Stomach smooth muscle (tissue), 2 donors: Measurements from ENCODE around the gene MPHOSPH9.

Experiments
- H3K27ac ChIP-seq: one replicate; pipeline ENCODE4 v1.7.0; 2013; ENCODE audit warnings: mild to moderate bottlenecking, low read length, inconsistent platforms
- H3K27me3 ChIP-seq, 2 donors: one replicate each; pipeline ENCODE4 v1.7.0; 2013; ENCODE audit warnings: low read length in 2 of 2; ENCODE audit not compliant: insufficient read depth in 2 of 2, control insufficient read depth in 1 of 2
- H3K36me3 ChIP-seq, 2 donors: one replicate each; pipeline ENCODE4 v1.7.0; 2013; ENCODE audit warnings: low read length in 2 of 2; ENCODE audit not compliant: control insufficient read depth in 2 of 2, insufficient read depth in 2 of 2
- H3K4me1 ChIP-seq: one replicate; pipeline ENCODE4 v1.7.0; 2013; ENCODE audit warnings: low read length; ENCODE audit not compliant: control insufficient read depth, insufficient read depth
- H3K4me3 ChIP-seq, 2 donors: one replicate each; pipeline ENCODE4 v1.7.0; 2013; ENCODE audit warnings: low read length in 2 of 2
- H3K9ac ChIP-seq, 2 donors: one replicate each; pipeline ENCODE4 v1.7.0; 2013; ENCODE audit warnings: low read length in 2 of 2, mild to moderate bottlenecking in 1 of 2
- H3K9me3 ChIP-seq, 2 donors: one replicate each; pipeline ENCODE4 v1.7.0; 2013; ENCODE audit warnings: low read length in 2 of 2; ENCODE audit not compliant: control insufficient read depth in 2 of 2
- donor health status: healthy.
- donor health status: Pancreatic carcinoma.

Gene MPHOSPH9

DNA sequence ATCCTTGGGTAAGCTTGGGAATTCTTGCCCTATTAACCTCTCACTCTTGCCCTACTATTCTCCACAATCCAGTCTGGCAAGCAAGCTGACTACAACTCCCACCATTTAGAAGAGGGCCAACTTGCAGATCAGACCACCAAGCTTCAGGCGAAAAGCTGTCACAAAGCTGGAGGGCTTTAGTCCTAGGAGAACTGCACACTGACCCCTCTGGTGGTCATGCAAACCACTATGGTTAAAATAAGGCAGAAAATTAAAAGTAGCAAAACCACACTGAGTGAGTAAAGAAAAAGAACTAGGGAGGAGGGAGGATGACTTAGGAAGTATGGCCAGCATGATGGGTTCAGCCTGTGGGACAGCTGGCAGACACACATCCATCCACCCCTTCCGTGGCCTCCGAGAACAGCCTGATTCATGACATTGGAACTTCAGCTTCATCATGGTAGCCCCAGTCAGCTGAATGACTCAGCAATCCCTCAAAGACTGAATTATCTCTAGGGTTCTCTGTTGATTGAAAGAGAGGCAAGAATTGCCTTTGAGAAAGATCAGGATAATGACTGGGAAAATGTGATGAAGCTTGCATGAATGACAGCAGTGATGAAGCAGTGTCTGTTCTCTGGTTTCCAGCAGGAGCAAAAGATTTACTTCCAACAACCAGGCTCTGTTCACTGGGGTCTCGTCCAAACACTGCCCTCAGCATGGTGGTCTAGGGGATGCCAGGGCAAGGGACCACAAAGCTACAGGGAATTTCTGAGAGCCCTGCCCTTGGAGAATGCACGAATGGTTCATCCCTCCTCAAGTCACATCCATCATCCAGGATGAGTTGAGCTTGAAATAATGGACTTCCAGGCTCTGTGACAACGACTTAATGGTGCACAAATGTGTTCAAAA, 106.4 kb downstream of the MPHOSPH9 start:
- Histone ChIP-seq H3K27ac (no peak overlapping the region), H3K4me1 (peaks cover 16% of the 10 kb centered on the region), H3K9ac (no peak overlapping the region), H3K4me3 (no peak overlapping the region), H3K27me3 (no peaks in the 10 kb centered on the region), H3K9me3 (no peaks in the 10 kb centered on the region), H3K36me3 (no peaks in the 10 kb centered on the region)

DNA sequence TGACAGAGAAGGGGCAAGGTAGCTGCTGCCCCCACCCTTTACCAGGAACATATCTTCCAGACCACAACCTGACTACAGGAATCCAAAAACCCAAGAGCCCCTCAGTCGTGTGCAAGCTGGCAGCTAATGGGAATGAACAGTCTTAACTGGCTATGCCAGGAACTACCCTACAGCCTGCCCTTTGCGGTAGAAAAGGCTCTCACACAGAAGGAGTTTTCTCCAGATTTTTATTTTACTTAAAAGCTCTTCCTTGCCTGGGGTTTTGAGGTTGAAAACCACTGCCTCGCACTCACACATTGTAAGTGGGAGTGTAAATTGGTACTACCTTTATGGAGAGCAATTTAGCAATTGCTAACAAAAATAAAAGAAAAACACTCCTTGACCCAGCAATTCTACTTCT, 110.3 kb downstream of the MPHOSPH9 start:
- H3K4me3 ChIP-seq, result no peak overlapping the region
- no peak overlapping the region for H3K27ac ChIP-seq
- no peaks in the 10 kb centered on the region for H3K36me3 ChIP-seq
- no peak overlapping the region for H3K9ac ChIP-seq
- no peaks in the 10 kb centered on the region for H3K27me3 ChIP-seq
- no peaks in the 10 kb centered on the region for H3K9me3 ChIP-seq
- H3K4me1 ChIP-seq, result peaks cover 21% of the 10 kb centered on the region

DNA sequence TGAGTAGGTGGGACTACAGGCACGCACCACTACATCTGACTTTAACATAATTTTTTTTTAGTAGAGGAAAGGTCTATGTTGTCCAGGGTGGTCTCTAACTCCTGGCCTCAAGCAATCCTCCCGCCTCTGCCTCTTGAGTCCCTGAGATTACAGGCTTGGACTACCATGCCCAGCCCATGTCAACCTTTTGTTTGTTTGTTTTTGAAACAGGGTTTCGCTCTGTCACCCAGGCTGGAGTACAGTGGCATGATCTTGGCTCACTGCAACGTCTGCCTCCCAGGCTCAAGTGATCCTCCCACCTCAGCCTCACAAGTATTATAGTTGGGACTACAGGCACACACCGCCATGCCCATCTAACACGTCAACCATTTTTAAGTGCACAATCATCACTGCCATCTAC, 111.3 kb downstream of the MPHOSPH9 start:
- H3K27ac ChIP-seq, result no peak overlapping the region

DNA sequence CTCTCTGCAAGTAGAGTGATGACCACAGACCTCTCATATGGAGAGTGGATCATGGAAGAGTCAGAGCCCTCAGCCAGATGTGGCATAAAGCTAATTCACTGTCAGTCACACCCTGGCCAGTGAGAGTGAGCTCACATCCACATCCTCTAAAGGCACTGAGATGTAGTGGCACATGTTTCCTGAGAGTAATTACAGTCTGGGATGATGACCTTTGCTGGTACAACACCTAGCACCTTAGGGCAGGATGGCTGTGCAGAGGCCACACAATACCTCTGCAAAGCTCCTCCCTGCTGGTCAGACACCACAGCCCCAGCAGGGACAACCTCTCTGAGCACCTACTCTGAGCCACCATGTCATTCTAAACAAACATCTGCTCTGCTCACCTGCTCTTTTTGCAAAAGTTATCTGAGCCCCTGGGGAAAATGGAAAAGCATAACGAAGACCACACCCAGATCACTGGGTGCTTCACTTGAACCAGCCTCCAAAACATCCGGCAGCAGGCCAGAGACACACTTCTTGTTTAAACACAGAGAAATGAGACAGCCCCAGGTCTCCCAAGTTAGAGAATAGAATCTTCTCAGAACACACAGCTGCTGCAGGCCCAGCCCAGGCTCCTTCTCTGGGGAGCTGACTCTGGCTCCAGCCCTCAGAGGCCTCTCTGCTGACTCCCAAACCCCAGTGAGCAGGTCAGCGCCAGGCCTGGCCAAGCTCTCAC, 112.3 kb downstream of the MPHOSPH9 start:
- Histone ChIP-seq H3K36me3 (no peaks in the 10 kb centered on the region), H3K4me1 (peaks cover 32% of the 10 kb centered on the region), H3K27ac (no peak overlapping the region), H3K9me3 (no peaks in the 10 kb centered on the region), H3K9ac (no peak overlapping the region), H3K4me3 (no peak overlapping the region), H3K27me3 (no peaks in the 10 kb centered on the region)

More for the DNA sequence above, 111.3 kb downstream of the MPHOSPH9 start:
- Histone ChIP-seq H3K4me1 (peaks cover 28% of the 10 kb centered on the region), H3K27me3 (no peaks in the 10 kb centered on the region), H3K9me3 (no peaks in the 10 kb centered on the region), H3K36me3 (no peaks in the 10 kb centered on the region), H3K4me3 (no peak overlapping the region), H3K9ac (no peak overlapping the region)

DNA sequence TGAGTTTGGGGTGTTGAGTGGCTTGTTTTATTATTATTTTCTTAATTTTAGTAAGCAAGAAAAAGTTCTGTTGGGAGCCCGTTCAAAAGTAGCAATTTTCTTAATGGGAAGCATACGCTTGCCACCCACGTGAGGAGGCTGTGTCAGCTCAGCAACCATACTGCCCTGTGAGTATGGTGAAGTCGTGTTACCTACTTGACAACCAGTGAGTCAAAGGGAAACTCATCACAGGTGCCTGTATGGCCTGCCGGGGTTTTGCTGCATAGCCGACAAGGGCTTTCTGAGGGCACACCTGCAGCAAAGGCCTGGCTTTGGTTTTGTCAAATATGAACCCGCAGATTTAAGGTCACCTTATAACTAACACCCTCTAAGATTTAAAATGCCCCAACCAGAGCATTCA, 113.1 kb downstream of the MPHOSPH9 start:
- Histone ChIP-seq H3K27me3 (no peaks in the 10 kb centered on the region), H3K27ac (no peak overlapping the region), H3K9ac (no peak overlapping the region), H3K36me3 (no peaks in the 10 kb centered on the region), H3K4me3 (no peak overlapping the region), H3K9me3 (no peaks in the 10 kb centered on the region), H3K4me1 (peaks cover 40% of the 10 kb centered on the region)

DNA sequence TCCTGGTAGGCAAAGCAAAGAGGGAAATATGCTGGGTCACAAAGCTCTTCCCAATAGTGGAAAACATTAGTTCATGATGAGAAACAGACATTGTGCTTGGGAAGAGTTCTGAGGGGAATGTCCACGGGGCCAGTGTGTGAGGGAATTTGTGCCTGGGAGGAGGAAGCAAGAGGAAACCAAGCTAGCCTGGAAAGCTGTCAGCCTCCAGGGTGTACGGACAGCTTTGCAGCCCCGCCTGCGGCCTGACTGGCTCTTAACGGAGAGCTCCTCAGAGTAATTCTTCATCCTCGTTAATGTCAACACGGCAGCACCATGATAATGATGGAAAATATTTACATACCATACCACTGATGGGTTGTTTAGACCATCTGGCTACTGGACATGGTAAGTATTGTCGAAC, 114.4 kb downstream of the MPHOSPH9 start:
- no peak overlapping the region for H3K9ac ChIP-seq
- no peaks in the 10 kb centered on the region for H3K27me3 ChIP-seq
- no peaks in the 10 kb centered on the region for H3K9me3 ChIP-seq
- H3K27ac ChIP-seq, result peak overlapping the region; percentile 84
- H3K36me3 ChIP-seq, result no peaks in the 10 kb centered on the region
- peaks cover 49% of the 10 kb centered on the region for H3K4me1 ChIP-seq
- H3K4me3 ChIP-seq, result no peak overlapping the region

DNA sequence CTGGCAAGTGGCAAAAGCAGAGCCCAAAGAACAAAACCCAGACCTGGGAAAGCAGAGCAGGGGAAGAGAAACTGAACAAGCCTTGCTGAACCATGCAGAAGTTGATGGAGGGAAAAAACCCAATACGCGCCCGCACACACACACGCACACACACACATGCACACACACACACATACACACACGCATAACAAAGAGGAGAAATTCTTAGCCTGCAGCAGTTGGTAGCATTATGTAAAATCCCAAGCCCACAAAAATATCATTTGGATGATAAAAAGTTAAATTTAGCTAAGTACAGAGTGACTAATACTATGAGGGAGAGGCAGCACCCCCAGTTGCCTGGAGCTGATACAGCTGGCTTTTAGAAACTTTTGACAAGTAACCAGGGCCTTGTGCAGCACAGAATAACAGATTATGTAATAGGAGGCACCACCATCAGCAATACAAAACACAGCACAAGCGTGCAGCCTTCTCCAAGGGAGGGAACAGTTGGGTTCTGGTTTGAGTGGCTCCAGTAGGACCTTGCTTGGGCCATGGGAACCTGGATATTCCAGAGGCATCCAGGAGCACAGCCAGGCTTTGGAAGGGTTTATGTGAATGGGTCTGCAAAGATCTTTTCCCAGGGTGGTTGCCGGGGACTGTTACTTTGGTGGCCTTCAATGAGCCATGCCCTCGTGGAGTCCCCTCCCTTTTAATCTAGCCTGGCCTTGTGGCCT, 117.4 kb downstream of the MPHOSPH9 start:
- peak overlapping the region; percentile 84 for H3K27ac ChIP-seq
- H3K27me3 ChIP-seq, result no peaks in the 10 kb centered on the region
- H3K9ac ChIP-seq, result peak overlapping the region; percentile 1 to 58
- H3K36me3 ChIP-seq, result peaks cover 0 to under 1% of the 10 kb centered on the region in 2 donors
- H3K9me3 ChIP-seq, result no peaks in the 10 kb centered on the region
- H3K4me3 ChIP-seq, result peak overlapping the region; percentile 31 to 55
- H3K4me1 ChIP-seq, result peaks cover 55% of the 10 kb centered on the region

DNA sequence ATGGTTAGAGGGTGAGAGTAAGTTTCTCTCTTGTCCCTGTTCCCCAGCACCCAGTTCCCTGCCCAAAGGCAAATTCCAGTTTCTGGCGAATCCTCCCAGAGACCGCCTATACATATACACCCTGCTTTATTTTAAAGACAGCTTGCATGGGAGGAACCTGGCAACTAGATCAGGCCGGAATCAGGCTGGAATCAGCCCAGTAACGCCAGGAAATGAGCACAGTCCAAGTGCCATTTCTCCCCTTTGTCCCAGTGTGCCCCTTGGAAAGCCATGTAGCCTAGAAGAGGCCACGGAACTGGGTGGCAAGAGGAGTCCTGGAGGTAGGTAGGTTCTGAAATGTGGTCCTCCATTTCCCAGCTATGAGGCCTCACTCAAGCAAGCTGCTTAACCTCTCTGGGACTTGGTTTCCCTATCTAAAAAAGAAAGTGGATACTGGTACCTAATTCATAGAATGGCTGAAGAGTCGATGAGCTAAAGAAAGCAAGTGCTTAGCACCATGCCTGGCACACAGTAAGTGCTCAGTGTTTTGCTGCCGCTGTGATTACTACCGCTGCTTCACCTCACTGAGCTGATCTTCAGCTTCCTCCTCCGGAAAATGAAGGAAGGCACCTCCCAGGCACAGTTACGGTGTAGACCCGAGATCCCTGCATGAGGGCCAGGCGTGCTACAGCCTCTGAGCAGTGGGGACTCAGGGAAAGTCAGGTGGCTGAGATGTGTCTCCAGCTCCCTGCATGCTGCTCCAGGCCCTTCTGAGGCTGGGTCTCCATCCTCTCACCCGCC, 118.4 kb downstream of the MPHOSPH9 start:
- Histone ChIP-seq H3K27ac (peak overlapping the region; percentile 84), H3K9ac (peak overlapping the region in 1 of 2 donors; percentile 58), H3K4me1 (peaks cover 53% of the 10 kb centered on the region), H3K27me3 (no peaks in the 10 kb centered on the region), H3K4me3 (peak overlapping the region in 1 of 2 donors; percentile 55), H3K9me3 (no peaks in the 10 kb centered on the region), H3K36me3 (peaks cover 0 to 6% of the 10 kb centered on the region in 2 donors)

DNA sequence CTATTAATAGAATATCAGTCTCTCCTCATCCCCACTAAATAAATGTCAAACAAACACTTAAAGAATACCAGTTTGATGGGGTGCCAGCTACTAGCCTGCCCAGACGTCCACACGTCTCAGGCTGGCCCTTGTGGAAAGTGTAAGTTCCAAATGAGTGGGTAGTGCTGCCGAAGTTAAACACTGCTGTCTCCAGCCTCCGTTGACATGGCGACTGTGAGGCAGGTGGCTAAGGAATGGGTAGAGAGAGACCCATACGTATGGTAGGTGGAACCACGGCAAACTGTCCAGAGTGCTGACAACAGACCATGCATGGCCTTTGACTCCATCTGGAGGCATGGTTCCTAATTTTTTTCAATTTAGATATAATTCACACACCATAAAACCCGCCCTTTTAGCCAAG, 119.9 kb downstream of the MPHOSPH9 start:
- Histone ChIP-seq H3K4me1 (peaks cover 54% of the 10 kb centered on the region), H3K4me3 (peak overlapping the region in 1 of 2 donors; percentile 12), H3K27me3 (no peaks in the 10 kb centered on the region), H3K9ac (no peak overlapping the region), H3K9me3 (no peaks in the 10 kb centered on the region), H3K36me3 (peaks cover 8 to 16% of the 10 kb centered on the region in 2 donors), H3K27ac (no peak overlapping the region)
